CD4-positive, CD25-positive, alpha-beta regulatory T cell (primary cell): Measurements from ENCODE around the gene ADD1. TPM values are rescaled to one million over a fixed set of nuclear protein-coding genes. Genes with fewer than 3 reads are reported as not detected.

Source experiments
- ATAC-seq, 2 donors: fragments of 150-1000 bp; cut with Tn5 transposase; one replicate each; pipeline ENCODE4 v1.10.0; 2021; ENCODE audit warnings: low read depth in 2 of 2, moderate number of reproducible peaks in 2 of 2, moderate library complexity in 1 of 2
- DNase-seq, 3 donors: peaks; one replicate each; pipeline versions ENCODE4 v3.0.0 to v3.0.0-alpha.2; 2012 to 2022; ENCODE audit warnings: mixed read lengths in 1 of 3
- H3K27ac ChIP-seq: one replicate; pipeline ENCODE4 v1.7.0; 2013; ENCODE audit warnings: mild to moderate bottlenecking, low read length; ENCODE audit not compliant: insufficient read depth, poor library complexity, severe bottlenecking
- H3K27me3 ChIP-seq: one replicate; pipeline ENCODE4 v1.7.0; 2013; ENCODE audit warnings: low read length; ENCODE audit not compliant: control insufficient read depth, insufficient read depth
- H3K36me3 ChIP-seq: one replicate; pipeline ENCODE4 v1.7.0; 2013; ENCODE audit warnings: mild to moderate bottlenecking, low read length, moderate library complexity; ENCODE audit not compliant: control insufficient read depth, insufficient read depth
- H3K4me1 ChIP-seq: 2 replicates; pipeline ENCODE4 v1.7.0; 2013; ENCODE audit warnings: mild to moderate bottlenecking, low read length; ENCODE audit not compliant: insufficient read depth, control insufficient read depth, poor library complexity, severe bottlenecking
- H3K4me3 ChIP-seq: one replicate; pipeline ENCODE4 v1.7.0; 2013; ENCODE audit warnings: low read depth, mild to moderate bottlenecking, low read length, moderate library complexity
- H3K9me3 ChIP-seq, 2 experiments: 1 replicate in 1 of 2; 2 replicates in 1 of 2; pipeline ENCODE4 v1.7.0; 2013; ENCODE audit warnings: low read length in 2 of 2, mild to moderate bottlenecking in 1 of 2, moderate library complexity in 1 of 2; ENCODE audit not compliant: control insufficient read depth in 2 of 2
- H3K27ac Mint-ChIP-seq, 3 donors: one replicate each; pipeline ENCODE4 v1.8.0; 2020 to 2022; ENCODE audit warnings: mild to moderate bottlenecking in 3 of 3, mixed read lengths in 3 of 3, moderate library complexity in 2 of 3
- H3K27me3 Mint-ChIP-seq: one replicate; pipeline ENCODE4 v1.8.0; 2022; ENCODE audit warnings: mild to moderate bottlenecking, mixed read lengths
- H3K36me3 Mint-ChIP-seq: one replicate; pipeline ENCODE4 v1.8.0; 2020; ENCODE audit warnings: mixed read lengths
- H3K4me1 Mint-ChIP-seq, 4 donors: one replicate each; pipeline ENCODE4 v1.8.0; 2020 to 2022; ENCODE audit warnings: mixed read lengths in 4 of 4, mild to moderate bottlenecking in 1 of 4
- H3K4me3 Mint-ChIP-seq, 4 donors: one replicate each; pipeline ENCODE4 v1.8.0; 2020 to 2022; ENCODE audit warnings: mild to moderate bottlenecking in 4 of 4, mixed read lengths in 4 of 4, moderate library complexity in 3 of 4
- H3K9me3 Mint-ChIP-seq, 7 donors: one replicate each; pipeline ENCODE4 v1.8.0; 2020 to 2022; ENCODE audit warnings: mixed read lengths in 7 of 7, mild to moderate bottlenecking in 3 of 7, moderate library complexity in 2 of 7
- polyA plus RNA-seq, 4 donors: library from polyadenylated mRNA; unstranded; fragments of 300-500 nt; fragmentation: Illumina TruSeq; gene quantifications; one replicate each; pipeline ENCODE4 v1.2.3, GENCODE V29; 2021
- total RNA-seq: library from RNA; stranded (reverse); gene quantifications from one replicate; pipeline ENCODE4 v1.2.3, GENCODE V29; 2022

Gene ADD1
- total and polyA plus RNA-seq, 5 donors from 2014 or later, result 142 to 242 (median 146) TPM

DNA sequence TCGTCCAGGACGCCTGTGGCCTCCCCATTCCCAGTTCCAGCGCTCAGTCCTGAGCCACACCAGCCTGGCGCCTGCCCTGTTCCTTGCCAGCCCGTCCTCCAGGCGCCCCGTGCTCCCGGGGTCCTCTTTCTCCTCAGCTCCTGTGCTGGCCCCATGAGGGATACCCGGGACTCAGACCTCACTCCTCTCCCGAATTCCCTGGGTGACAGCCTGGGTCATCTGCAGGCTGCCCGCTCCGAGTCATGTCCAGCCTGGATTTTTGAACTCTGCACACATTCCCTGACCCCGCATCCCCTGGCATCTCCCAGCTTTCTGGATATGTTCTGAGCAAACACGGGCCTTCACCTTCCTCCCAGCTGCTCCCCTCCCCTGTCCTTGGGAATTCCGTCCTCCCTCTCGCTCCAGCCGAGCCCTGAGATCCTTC, 14.9 kb upstream of the ADD1 start:
- Mint-ChIP-seq H3K4me3 (no peak overlapping the region), H3K9me3 (peaks cover 0 to 1% (median 0%) of the 10 kb centered on the region in 7 donors), H3K27me3 (no peaks in the 10 kb centered on the region), H3K27ac (peak overlapping the region in 1 of 3 donors; percentile 29), H3K36me3 (peaks cover 21% of the 10 kb centered on the region), H3K4me1 (peaks cover 0 to 14% (median 0%) of the 10 kb centered on the region in 4 donors)
- Histone ChIP-seq H3K4me1 (no peaks in the 10 kb centered on the region), H3K27me3 (no peaks in the 10 kb centered on the region), H3K4me3 (no peak overlapping the region), H3K27ac (no peak overlapping the region), H3K9me3 (no peaks in the 10 kb centered on the region), H3K36me3 (peaks cover 57% of the 10 kb centered on the region)
- no peak for ATAC-seq
- DNase-seq, result no peak

- no peaks in the 10 kb centered on the region for H3K9me3 ChIP-seq
- H3K27me3 ChIP-seq, result no peaks in the 10 kb centered on the region
- DNase-seq (no peak), ATAC-seq (no peak)
- H3K27ac Mint-ChIP-seq, result no peak overlapping the region
- H3K36me3 Mint-ChIP-seq, result peaks cover 21% of the 10 kb centered on the region
- peaks cover 0 to 1% (median 0%) of the 10 kb centered on the region in 7 donors for H3K9me3 Mint-ChIP-seq
- peaks cover 6% of the 10 kb centered on the region for H3K4me1 ChIP-seq
- no peak overlapping the region for H3K4me3 Mint-ChIP-seq
- peaks cover 52% of the 10 kb centered on the region for H3K36me3 ChIP-seq
- no peak overlapping the region for H3K27ac ChIP-seq
- H3K4me3 ChIP-seq, result no peak overlapping the region
- H3K4me1 Mint-ChIP-seq, result peaks cover 0 to 16% (median under 1%) of the 10 kb centered on the region in 4 donors
- no peaks in the 10 kb centered on the region for H3K27me3 Mint-ChIP-seq
Measured at GRCh38 chr4:2829321-2829932, 14.2 kb upstream of the ADD1 start.

- no peaks in the 10 kb centered on the region for H3K9me3 ChIP-seq
- ATAC-seq (no peak), DNase-seq (no peak)
- H3K27me3 Mint-ChIP-seq, result no peaks in the 10 kb centered on the region
- no peak overlapping the region for H3K4me3 ChIP-seq
- no peaks in the 10 kb centered on the region for H3K27me3 ChIP-seq
- peaks cover 0 to 22% (median 3%) of the 10 kb centered on the region in 4 donors for H3K4me1 Mint-ChIP-seq
- H3K36me3 ChIP-seq, result peaks cover 46% of the 10 kb centered on the region
- H3K9me3 Mint-ChIP-seq, result peaks cover 0 to 1% (median 0%) of the 10 kb centered on the region in 7 donors
- H3K36me3 Mint-ChIP-seq, result peaks cover 21% of the 10 kb centered on the region
- H3K27ac ChIP-seq, result no peak overlapping the region
- no peak overlapping the region for H3K4me3 Mint-ChIP-seq
- peaks cover 12% of the 10 kb centered on the region for H3K4me1 ChIP-seq
- H3K27ac Mint-ChIP-seq, result no peak overlapping the region
Measured at GRCh38 chr4:2829933-2830451, 13.7 kb upstream of the ADD1 start.

DNA sequence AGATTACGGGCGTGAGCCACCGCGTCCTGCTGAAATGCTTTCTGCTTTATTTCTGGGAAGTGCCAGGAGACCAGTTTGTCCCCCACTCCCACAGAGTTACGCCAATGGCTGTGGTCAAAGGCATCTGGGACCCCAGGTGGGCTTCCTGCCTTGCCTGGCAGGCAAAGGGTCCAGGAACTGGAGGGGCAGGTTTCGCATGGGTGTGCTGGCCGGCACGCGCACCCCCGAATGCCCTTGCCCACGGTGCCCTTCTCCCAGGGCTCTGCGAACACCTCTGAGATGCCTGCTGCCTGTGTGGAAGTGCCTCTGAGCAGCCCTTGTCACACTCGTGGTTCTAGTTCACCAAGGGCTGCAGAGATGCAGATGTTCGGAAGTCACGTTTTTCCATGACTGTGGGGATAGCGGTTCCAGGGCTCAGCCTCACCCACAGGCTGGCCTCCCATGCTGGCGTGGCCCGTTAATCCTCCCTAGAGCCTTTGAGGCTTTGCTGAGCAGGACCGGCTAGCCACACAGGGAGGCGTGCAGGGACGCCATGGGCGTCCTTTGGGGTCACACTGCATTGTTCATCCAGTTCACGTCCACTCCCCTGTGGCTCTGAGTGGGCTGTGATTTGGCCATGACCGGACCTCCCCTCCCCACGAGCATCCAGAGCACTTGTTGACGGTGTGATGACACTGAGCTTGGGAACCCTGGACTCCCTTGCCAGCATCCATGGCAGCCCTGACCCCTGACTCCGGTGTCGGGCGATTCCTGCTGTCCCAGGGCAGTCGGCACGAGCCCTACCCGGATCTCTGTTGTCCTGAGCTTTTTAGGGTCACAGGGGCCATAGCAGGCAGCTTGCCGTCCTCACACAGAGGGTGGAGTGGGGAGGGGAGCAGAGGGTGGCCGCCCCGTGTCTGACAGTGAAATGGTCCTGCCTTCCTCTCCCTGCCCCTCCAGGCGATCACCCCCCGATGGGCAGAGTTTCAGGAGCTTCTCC, 12.7 kb upstream of the ADD1 start:
- Mint-ChIP-seq H3K9me3 (no peaks in the 10 kb centered on the region), H3K27ac (no peak overlapping the region), H3K4me1 (peaks cover 0 to 31% (median 5%) of the 10 kb centered on the region in 4 donors), H3K4me3 (no peak overlapping the region), H3K27me3 (no peaks in the 10 kb centered on the region), H3K36me3 (peaks cover 15% of the 10 kb centered on the region)
- H3K36me3 ChIP-seq, result peaks cover 38% of the 10 kb centered on the region
- peaks cover 21% of the 10 kb centered on the region for H3K4me1 ChIP-seq
- no peaks in the 10 kb centered on the region for H3K9me3 ChIP-seq
- H3K4me3 ChIP-seq, result no peak overlapping the region
- DNase-seq (no peak), ATAC-seq (no peak)
- no peaks in the 10 kb centered on the region for H3K27me3 ChIP-seq
- H3K27ac ChIP-seq, result no peak overlapping the region

DNA sequence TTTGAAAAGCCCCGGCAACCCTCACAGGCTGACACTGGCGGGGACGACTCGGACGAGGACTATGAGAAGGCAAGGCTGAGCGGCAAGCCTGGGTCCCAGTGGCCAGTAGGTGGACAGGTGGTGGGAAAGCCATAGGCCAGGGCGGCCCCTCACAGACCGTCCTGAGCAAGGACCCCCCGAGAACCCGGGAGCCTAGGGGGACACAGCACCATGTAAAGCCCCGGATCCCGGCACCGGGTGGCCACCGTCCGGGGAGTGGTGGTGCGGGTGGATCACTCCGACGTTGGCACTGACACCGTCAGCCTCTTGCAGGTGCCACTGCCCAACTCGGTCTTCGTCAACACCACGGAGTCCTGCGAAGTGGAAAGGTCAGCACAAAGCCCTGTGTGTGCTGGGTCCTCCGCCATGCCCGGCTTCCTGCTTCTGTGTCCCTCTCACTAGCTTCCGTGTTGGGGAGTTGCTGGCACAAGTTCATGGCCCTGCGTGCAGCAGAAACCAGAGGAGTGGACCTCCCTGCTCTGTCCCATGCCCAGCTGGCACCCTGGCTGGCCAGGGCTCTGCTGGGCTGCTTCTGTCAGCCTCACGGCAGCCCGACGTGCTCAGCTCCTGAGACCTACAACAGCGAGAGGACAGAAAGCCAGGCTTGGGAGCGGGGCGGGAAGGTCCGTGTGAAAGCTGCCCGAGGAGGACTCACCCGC, 11.9 kb upstream of the ADD1 start:
- H3K4me3 ChIP-seq, result no peak overlapping the region
- H3K27ac Mint-ChIP-seq, result no peak overlapping the region
- ATAC-seq (no peak), DNase-seq (no peak)
- H3K9me3 ChIP-seq, result no peaks in the 10 kb centered on the region
- no peaks in the 10 kb centered on the region for H3K27me3 ChIP-seq
- H3K4me1 ChIP-seq, result peaks cover 29% of the 10 kb centered on the region
- H3K36me3 Mint-ChIP-seq, result peaks cover 11% of the 10 kb centered on the region
- H3K36me3 ChIP-seq, result peaks cover 32% of the 10 kb centered on the region
- no peaks in the 10 kb centered on the region for H3K27me3 Mint-ChIP-seq
- no peak overlapping the region for H3K27ac ChIP-seq
- H3K4me1 Mint-ChIP-seq, result peaks cover 0 to 34% (median 6%) of the 10 kb centered on the region in 4 donors
- H3K4me3 Mint-ChIP-seq, result peak overlapping the region in 1 of 4 donors; percentile 38
- H3K9me3 Mint-ChIP-seq, result no peaks in the 10 kb centered on the region

- Histone ChIP-seq H3K27me3 (no peaks in the 10 kb centered on the region), H3K36me3 (peaks cover 26% of the 10 kb centered on the region), H3K4me1 (peaks cover 36% of the 10 kb centered on the region), H3K27ac (no peak overlapping the region), H3K9me3 (no peaks in the 10 kb centered on the region), H3K4me3 (no peak overlapping the region)
- Mint-ChIP-seq H3K27ac (no peak overlapping the region), H3K36me3 (peaks cover 8% of the 10 kb centered on the region), H3K4me1 (peaks cover 0 to 40% (median 6%) of the 10 kb centered on the region in 4 donors), H3K4me3 (peak overlapping the region in 1 of 4 donors; percentile 38), H3K27me3 (no peaks in the 10 kb centered on the region), H3K9me3 (no peaks in the 10 kb centered on the region)
- ATAC-seq (peak in 1 of 2 donors; percentile 28), DNase-seq (no peak)
Measured at GRCh38 chr4:2832309-2832980, 11.2 kb upstream of the ADD1 start.
